Left lung (tissue), 10 donors: Measurements from ENCODE around the gene KCNB1. TPM values are rescaled to one million over a fixed set of nuclear protein-coding genes. Genes with fewer than 3 reads are reported as not detected.

ENCODE experiments used
- ATAC-seq: fragments of 200-7000 bp; cut with Tn5 transposase; one replicate; pipeline ENCODE4 v1.9.1; 2020; ENCODE audit warnings: moderate library complexity
- DNase-seq, 4 donors: peaks; one replicate each; pipeline ENCODE4 v3.0.0-alpha.2; 2013 to 2020
- H3K27ac ChIP-seq, 2 donors: fragments of 200-600 bp; sonication (generic) in 1 of 2; one replicate each; pipeline versions ENCODE4 v1.5.0 to v1.8.0; 2020 to 2021
- H3K27me3 ChIP-seq, 2 donors: fragments of 200-600 bp; sonication (generic) in 1 of 2; one replicate each; pipeline versions ENCODE4 v1.5.0 to v1.8.0; 2020 to 2021
- H3K36me3 ChIP-seq, 2 donors: fragments of 200-600 bp; sonication (generic) in 1 of 2; one replicate each; pipeline versions ENCODE4 v1.5.0 to v1.8.0; 2020 to 2021
- H3K4me1 ChIP-seq, 2 donors: fragments of 200-600 bp; one replicate each; pipeline ENCODE4 v1.8.0; 2021
- H3K4me3 ChIP-seq, 2 donors: fragments of 200-600 bp; sonication (generic) in 1 of 2; one replicate each; pipeline versions ENCODE4 v1.5.0 to v1.8.0; 2020 to 2021; ENCODE audit warnings: mild to moderate bottlenecking in 1 of 2
- H3K9me3 ChIP-seq, 2 donors: fragments of 200-600 bp; sonication (generic) in 1 of 2; one replicate each; pipeline versions ENCODE4 v1.5.0 to v1.8.0; 2020 to 2021
- intact Hi-C, 2 donors: fragments of 100-400 bp; cut with DNase I; formaldehyde crosslinking; loops; one replicate each; pipeline versions ENCODE4 v1.11.2 to v1.14.2; 2022
- polyA plus RNA-seq, 6 donors: library from polyadenylated mRNA; unstranded; fragments of 120-200 nt; gene quantifications; one replicate each; pipeline ENCODE4 v1.2.1, GENCODE V29; 2013; ENCODE audit not compliant: insufficient read length in 6 of 6
- total RNA-seq, 2 donors: library from RNA; stranded (reverse); fragmentation: NEBNext Ultra II Directional; extraction: Animal tissue kit (Norgen Biotek cat#: 25700); gene quantifications; one replicate each; pipeline ENCODE4 v1.2.1, GENCODE V29; 2021
- TF ChIP-seq, protein P1 (sequence below), 2 donors: fragments of 200-600 bp; sonication (generic) in 1 of 2; IDR thresholded peaks; one replicate each; pipeline versions ENCODE4 v1.5.0 to v1.8.0; 2021; ENCODE audit warnings: antibody characterized with exemption in 2 of 2
- donor health status: DM: no; HTN: yes; CAD: no.
- donor health status: DM: no; HTN: no; CAD: no.

KCNB1 gene
- total and polyA plus RNA-seq, 8 donors: 0.26 to 1.2 (median 0.44) TPM

DNA sequence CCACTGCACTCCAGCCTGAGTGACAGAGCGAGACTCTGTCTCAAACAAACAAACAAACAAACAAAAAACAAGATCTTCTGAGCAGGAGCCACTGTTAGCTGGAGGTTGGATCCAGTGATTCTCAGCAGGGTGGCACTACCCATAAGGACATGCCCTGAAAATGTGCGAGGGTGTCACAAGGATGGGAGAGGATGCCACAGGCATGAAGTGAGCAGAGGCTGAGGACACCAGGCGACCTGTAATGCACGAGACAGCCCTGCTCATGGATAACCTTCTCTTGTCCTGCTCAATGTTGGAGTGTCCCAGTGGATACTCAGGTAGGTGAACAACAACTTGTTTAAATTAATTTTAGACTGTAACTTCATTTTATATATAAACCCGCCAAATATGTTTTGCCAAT lies 76.8 kb downstream of the KCNB1 start:
- no peak for DNase-seq
- no peaks in the 10 kb centered on the region for H3K27me3 ChIP-seq
- H3K27ac ChIP-seq: no peak overlapping the region
- no peak for ATAC-seq
- no peaks in the 10 kb centered on the region for H3K9me3 ChIP-seq
- no peaks in the 10 kb centered on the region for H3K4me1 ChIP-seq
- TF ChIP-seq, protein P1, sequence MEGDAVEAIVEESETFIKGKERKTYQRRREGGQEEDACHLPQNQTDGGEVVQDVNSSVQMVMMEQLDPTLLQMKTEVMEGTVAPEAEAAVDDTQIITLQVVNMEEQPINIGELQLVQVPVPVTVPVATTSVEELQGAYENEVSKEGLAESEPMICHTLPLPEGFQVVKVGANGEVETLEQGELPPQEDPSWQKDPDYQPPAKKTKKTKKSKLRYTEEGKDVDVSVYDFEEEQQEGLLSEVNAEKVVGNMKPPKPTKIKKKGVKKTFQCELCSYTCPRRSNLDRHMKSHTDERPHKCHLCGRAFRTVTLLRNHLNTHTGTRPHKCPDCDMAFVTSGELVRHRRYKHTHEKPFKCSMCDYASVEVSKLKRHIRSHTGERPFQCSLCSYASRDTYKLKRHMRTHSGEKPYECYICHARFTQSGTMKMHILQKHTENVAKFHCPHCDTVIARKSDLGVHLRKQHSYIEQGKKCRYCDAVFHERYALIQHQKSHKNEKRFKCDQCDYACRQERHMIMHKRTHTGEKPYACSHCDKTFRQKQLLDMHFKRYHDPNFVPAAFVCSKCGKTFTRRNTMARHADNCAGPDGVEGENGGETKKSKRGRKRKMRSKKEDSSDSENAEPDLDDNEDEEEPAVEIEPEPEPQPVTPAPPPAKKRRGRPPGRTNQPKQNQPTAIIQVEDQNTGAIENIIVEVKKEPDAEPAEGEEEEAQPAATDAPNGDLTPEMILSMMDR (IDR thresholded peaks at IDR 0.05): no peak
- no peak overlapping the region for H3K4me3 ChIP-seq
- intact Hi-C loops: no loop called here
- H3K36me3 ChIP-seq: no peaks in the 10 kb centered on the region

DNA sequence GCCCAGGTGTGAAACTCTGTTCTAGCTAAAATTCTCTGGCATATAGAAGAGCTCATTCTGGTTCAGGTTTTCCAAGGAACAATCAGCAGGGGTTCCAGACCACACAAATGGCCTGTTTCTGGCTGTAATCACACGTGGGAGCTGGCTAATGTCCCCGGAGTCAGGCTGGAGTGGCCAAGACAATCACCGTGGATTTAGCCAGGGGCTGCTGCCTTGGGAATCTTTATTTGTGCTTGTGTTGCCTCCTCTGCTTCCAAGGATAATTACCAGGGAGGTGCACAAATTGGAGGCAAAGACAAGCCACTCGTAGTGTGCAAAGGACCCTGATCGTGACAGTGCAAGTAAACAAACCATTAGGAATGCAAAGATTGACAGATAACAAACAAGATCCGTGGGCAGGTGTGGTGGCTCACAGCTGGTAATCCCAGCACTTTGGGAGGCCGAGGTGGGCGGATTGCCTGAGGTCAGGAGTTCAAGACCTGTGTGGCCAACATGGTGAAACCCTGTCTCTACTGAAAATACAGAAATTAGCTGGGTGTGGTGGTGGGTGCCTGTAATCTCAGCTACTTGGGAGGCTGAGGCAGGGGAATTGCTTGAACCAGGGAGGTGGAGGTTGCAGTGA lies 77.3 kb downstream of the KCNB1 start:
- Histone ChIP-seq H3K9me3 (no peaks in the 10 kb centered on the region), H3K36me3 (no peaks in the 10 kb centered on the region), H3K4me1 (no peaks in the 10 kb centered on the region), H3K27ac (no peak overlapping the region), H3K4me3 (no peak overlapping the region), H3K27me3 (no peaks in the 10 kb centered on the region)
- intact Hi-C loops: no loop called here
- TF ChIP-seq, protein P1 (IDR thresholded peaks at IDR 0.05): no peak
- DNase-seq (no peak), ATAC-seq (no peak)

DNA sequence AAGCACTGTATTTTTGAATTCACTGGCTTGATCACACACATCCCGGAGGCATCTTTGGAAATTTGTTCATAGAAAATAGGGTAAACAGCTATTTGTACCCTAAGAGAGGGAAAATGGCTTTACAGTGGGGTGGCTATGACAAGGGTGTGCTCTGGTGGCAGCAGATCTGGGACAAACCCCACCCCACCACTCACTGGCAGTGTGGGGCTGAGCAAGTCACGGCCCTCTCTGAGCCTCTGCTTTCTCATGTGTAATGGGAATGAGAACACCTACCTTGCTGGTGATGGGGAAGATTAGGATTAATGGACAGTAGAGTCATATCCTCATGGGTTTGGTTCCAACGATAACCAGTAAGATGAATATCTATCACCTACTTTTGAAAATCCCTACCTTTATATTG lies 78.0 kb downstream of the KCNB1 start:
- H3K4me3 ChIP-seq: no peak overlapping the region
- TF ChIP-seq, protein P1 (IDR thresholded peaks at IDR 0.05): no peak
- ATAC-seq: no peak
- no peaks in the 10 kb centered on the region for H3K27me3 ChIP-seq
- DNase-seq: no peak
- H3K9me3 ChIP-seq: no peaks in the 10 kb centered on the region
- no peaks in the 10 kb centered on the region for H3K4me1 ChIP-seq
- intact Hi-C loops: no loop called here
- H3K36me3 ChIP-seq: no peaks in the 10 kb centered on the region
- no peak overlapping the region for H3K27ac ChIP-seq

DNA sequence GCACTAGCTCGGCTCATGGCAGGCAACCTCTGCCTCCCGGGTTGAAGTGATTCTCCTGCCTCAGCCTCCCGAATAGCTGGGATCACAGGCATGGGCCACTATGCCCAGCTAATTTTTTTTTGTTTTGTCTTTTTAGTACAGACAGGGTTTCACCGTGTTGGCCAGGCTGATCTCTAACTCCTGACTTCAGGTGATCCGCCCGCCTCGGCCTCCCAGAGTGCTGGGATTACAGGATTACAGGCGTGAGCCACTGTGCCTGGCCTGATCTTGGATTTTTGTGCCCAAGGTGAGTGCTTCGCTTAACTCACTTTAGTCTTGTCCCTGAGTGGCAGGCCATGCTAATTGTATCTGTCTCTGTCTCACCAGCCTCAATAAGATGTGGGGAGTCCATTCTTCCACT lies 78.6 kb downstream of the KCNB1 start:
- TF ChIP-seq, protein P1 (IDR thresholded peaks at IDR 0.05): no peak
- intact Hi-C loops: no loop called here
- Histone ChIP-seq H3K27me3 (no peaks in the 10 kb centered on the region), H3K9me3 (no peaks in the 10 kb centered on the region), H3K4me3 (no peak overlapping the region), H3K4me1 (no peaks in the 10 kb centered on the region), H3K27ac (no peak overlapping the region), H3K36me3 (no peaks in the 10 kb centered on the region)
- DNase-seq (no peak), ATAC-seq (no peak)

DNA sequence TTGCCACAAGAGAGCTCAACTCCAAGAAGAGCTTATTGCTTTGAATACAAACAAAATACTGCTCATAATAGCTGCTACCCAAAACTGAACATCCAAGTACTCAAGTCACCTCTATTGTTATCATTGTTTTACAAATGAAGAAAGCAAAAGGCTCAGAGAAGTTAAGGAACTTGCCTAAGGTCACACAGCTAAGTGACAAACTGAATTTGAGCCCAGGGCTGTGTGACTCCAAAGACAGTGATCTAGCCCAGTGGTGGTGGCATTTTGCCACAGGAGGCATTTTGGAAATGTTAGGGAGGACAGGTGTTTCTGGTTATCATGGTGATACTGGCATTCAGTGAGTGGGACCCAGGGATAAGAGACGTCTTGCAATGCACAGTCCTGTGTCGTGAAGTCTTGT lies 79.5 kb downstream of the KCNB1 start:
- H3K36me3 ChIP-seq: no peaks in the 10 kb centered on the region
- DNase-seq (no peak), ATAC-seq (no peak)
- TF ChIP-seq, protein P1 (IDR thresholded peaks at IDR 0.05): no peak
- no peaks in the 10 kb centered on the region for H3K9me3 ChIP-seq
- H3K4me3 ChIP-seq: no peak overlapping the region
- no peaks in the 10 kb centered on the region for H3K27me3 ChIP-seq
- H3K4me1 ChIP-seq: no peaks in the 10 kb centered on the region
- intact Hi-C loops: no loop called here
- H3K27ac ChIP-seq: no peak overlapping the region
